Inflammatory macrophage treated with lipopolysaccharide for 4 hours (primary cell): ENCODE measurements around the gene APOL4.
A peak's percentile ranks its signal among the peaks of the same experiment; 100 is the strongest.
"Not testable (repeated sequence)": the region's sequence is repeated elsewhere in the genome, so short reads cannot be mapped to it uniquely, and the experiment has no call there.

Source experiments
- DNase-seq: peaks from one replicate; pipeline ENCODE4 v3.0.0-alpha.2; 2020

The APOL4 gene

GRCh38 chr22:36205573-36205972, 4.0 kb upstream of the APOL4 start:
- not testable (repeated sequence) for DNase-seq

GRCh38 chr22:36204632-36205015, 3.0 kb upstream of the APOL4 start:
- DNase-seq: no peak

GRCh38 chr22:36204001-36204631, 2.5 kb upstream of the APOL4 start:
- DNase-seq: no peak

GRCh38 chr22:36203441-36203840, 1.8 kb upstream of the APOL4 start:
- not testable (repeated sequence) for DNase-seq

GRCh38 chr22:36202906-36203305, 1.3 kb upstream of the APOL4 start:
- DNase-seq: not testable (repeated sequence)

GRCh38 chr22:36201025-36201424, 584 bp downstream of the APOL4 start:
- not testable (repeated sequence) for DNase-seq

GRCh38 chr22:36199001-36199551, 2.5 kb downstream of the APOL4 start:
- no peak for DNase-seq

- no peak for DNase-seq
Measured at GRCh38 chr22:36198536-36198935, 3.1 kb downstream of the APOL4 start.

- DNase-seq: no peak
Measured at GRCh38 chr22:36197514-36198146, 4.0 kb downstream of the APOL4 start.

GRCh38 chr22:36197065-36197440, 4.6 kb downstream of the APOL4 start:
- DNase-seq: peak; percentile 46

GRCh38 chr22:36196254-36197064, 5.2 kb downstream of the APOL4 start:
- no peak for DNase-seq

- DNase-seq: peak; percentile 67
Measured at GRCh38 chr22:36194971-36195370, 6.6 kb downstream of the APOL4 start.

GRCh38 chr22:36194385-36194784, 7.2 kb downstream of the APOL4 start:
- no peak for DNase-seq

- DNase-seq: no peak
Measured at GRCh38 chr22:36193577-36193976, 8.0 kb downstream of the APOL4 start.

GRCh38 chr22:36193171-36193570, 8.4 kb downstream of the APOL4 start:
- DNase-seq: no peak

- no peak for DNase-seq
Measured at GRCh38 chr22:36192542-36192941, 9.1 kb downstream of the APOL4 start.

GRCh38 chr22:36191106-36191836, 10.3 kb downstream of the APOL4 start:
- DNase-seq: no peak

GRCh38 chr22:36187862-36188261, 13.7 kb downstream of the APOL4 start:
- DNase-seq: not testable (repeated sequence)

GRCh38 chr22:36185828-36186624, 15.6 kb downstream of the APOL4 start:
- no peak for DNase-seq

- no peak for DNase-seq
Measured at GRCh38 chr22:36184433-36185025, 17.1 kb downstream of the APOL4 start.

- DNase-seq: no peak
Measured at GRCh38 chr22:36183446-36183845, 18.2 kb downstream of the APOL4 start.

GRCh38 chr22:36182857-36183256, 18.8 kb downstream of the APOL4 start:
- no peak for DNase-seq
